Measurements from ENCODE around the gene PAPSS2.

Gene PAPSS2

GRCh38 chr10:87672551-87672950, 12.9 kb downstream of the PAPSS2 start:
- DNase-seq = no peak

GRCh38 chr10:87674943-87675342, 15.3 kb downstream of the PAPSS2 start:
- DNase-seq = no peak

- no peak for DNase-seq
Measured at GRCh38 chr10:87675396-87676376, 16.0 kb downstream of the PAPSS2 start.

DNA sequence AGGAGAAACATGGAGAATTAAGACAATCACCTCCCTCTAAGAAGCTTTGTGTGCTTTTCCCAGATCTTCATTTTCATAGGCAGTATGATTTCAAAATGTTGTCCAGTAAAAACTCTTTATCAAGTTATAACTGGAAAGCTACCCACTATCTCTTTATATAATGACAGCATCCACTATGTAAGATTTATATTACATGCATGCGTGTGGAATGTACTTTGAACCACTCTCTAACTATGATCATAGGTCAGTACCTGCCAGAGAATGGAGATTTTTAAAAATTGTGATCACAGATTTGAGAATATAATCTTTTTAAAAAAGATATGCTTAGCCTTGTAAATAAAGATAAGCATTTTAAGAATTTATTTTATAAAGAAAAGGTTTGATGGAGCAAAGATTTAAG, 17.9 kb downstream of the PAPSS2 start:
- no peak for DNase-seq

DNA sequence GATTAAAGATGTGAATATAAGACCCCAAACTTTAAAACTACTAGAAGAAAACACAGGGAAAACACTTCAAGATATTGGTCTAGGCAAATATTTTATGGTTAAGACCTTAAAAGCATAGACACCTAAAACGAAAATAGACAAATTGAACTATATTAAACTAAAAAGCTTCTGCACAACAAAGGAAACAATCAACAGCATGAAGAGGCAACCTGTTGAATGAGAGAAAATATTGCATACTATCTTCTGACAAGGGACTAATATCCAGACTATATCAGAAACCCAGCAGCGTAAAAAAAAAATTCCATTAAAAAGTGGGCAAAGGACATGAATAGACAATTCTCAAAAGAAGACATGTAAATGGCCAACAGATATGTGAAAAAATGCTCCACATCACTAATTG, 18.6 kb downstream of the PAPSS2 start:
- no peak for DNase-seq

DNA sequence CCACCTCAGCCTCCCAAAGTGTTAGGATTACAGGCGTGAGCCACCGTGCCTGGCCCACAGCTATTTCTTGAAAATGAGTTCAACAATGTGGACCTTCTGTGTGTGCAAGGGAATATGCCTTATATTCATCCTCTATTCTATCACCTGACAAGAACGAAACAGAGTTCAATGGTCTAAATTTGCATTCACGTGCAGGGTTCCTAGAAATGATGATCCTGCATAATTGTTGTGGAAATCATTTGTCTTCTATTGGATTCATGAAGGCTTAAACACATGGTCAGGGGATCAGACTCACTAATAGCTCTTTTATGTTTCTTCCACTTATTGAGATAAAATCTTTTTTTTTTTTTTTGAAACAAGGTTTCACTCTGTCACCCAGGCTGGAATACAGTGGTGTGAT, 23.7 kb downstream of the PAPSS2 start:
- DNase-seq = no peak

DNA sequence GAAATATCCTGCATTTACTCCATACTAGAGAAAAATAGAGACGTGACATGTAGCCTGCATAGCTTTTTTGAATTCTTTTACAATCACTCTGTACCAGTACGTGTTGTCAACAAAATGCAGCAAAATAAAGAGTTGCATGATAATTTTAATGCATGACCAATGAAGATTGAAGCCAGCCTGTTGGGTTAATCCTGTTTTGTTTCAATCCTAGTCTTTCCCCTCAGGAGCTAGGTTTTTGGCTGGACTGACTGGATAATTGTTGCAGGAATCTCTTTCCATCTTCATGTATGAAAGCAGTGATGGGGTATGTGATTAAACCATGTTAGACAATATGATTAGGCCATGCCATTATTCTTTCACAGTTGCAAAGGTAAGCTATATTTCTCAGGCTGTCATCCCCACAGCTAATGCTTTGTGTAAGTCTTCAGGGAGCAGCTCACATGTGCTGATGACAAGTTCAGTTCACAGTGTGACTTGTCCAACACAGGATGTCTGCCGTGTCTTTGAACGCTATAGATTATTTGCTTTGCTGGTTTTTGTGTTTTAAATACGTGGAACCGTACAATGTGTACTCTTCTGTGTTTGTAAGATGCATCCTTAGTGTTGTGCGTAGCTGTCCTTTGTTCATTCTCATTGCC, 24.4 kb downstream of the PAPSS2 start:
- no peak for DNase-seq

DNA sequence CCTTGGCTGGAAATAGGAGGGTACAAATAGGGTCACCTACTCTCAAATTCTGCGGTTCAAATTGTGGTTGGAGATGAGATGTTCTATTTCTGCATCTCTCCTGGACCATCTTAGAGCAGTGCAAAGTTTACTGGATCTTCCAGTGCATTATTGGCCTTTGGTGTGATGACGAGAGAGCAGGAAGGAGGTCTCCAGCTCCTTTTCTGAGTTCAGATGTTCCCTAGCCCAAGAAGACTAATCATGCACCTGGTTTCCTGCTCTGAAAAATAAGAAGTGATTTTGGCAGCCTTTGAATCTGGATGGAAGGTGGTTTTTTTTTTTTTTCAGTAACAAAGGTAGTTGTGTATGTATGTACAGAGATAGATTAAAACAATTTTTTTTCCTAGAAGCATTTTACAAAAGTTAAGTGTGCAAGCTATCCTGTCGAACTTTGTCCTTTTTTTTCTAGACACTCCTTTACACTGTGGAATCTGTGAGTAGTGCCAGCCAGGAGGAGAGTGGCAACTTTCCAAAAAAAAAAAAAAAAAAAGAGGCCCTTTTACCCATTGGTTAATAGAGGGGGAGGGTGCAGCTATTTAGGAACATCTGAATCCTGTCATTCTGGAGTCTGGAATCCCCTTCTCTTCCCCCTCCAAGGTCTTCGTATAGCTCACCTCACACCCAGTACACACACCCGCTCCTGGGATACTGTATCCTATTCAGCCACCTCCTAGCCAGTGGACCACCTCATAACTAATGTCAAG, 26.3 kb downstream of the PAPSS2 start:
- DNase-seq = no peak

DNA sequence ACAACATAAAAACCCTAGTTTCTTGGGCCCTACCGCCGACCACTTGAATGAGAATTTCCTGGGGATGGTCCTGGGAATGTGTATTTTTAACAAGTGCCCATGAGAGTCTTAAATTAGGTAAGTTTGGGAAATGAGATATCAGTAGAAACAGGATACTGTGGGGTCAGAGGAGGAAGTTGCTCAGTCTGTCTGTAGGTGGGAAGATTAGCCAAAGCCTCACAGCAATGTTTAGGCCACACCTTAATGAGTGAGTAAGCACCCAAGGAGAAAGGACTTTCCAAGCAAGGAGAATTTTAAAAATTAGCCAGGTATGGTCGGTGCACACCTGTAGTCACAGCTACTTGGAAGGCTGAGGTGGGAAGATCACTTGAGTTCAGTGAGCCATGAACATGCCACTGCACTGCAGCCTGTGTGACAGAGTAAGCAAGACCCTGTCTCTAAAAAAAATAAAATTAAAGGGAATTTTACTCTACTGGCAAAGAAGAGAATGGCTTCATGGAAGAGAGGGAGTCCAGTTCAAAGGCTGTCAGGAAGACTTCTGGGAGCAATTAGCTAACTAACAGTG, 31.9 kb downstream of the PAPSS2 start:
- DNase-seq = no peak

- DNase-seq = no peak
Measured at GRCh38 chr10:87692956-87693484, 33.3 kb downstream of the PAPSS2 start.

DNA sequence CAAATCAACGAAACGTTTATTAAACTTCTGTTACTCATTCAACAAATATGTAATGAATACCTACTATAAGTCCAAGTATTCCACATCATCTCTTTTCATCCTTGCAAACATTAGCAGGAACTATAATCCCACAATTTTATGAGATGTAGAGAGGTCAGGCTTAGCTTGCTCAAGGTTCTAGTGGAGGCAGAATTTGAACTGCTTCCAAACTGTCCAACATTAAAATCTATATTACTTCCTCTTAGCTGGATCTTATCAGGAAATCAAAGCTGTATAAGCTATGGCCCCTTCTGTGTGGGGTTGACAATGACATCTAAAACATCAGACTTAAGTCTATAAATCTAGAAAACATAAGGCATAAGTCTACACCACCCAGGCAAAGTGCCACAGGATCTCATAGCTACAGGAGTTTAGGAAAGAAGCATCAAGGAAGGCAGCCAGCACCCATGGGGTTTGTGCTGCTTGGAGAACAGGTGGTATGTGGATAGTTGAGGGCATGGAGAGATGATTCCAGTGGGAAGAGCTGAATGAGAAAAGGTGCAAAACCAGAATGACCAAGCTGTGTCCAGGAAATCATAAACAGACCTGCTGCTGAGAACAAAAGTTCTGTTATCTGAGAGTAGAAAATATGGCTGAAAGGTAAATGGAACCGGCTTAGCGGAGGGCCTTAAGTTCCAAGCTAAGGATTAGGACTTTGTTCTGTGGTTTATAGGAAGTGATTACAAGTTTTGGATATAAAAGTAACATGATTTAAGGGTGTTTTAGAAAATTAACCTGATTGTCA, 34.5 kb downstream of the PAPSS2 start:
- DNase-seq = no peak

GRCh38 chr10:87695074-87695473, 35.4 kb downstream of the PAPSS2 start:
- no peak for DNase-seq

- no peak for DNase-seq
Measured at GRCh38 chr10:87696922-87697745, 37.5 kb downstream of the PAPSS2 start.

GRCh38 chr10:87700031-87700796, 40.5 kb downstream of the PAPSS2 start:
- no peak for DNase-seq

DNA sequence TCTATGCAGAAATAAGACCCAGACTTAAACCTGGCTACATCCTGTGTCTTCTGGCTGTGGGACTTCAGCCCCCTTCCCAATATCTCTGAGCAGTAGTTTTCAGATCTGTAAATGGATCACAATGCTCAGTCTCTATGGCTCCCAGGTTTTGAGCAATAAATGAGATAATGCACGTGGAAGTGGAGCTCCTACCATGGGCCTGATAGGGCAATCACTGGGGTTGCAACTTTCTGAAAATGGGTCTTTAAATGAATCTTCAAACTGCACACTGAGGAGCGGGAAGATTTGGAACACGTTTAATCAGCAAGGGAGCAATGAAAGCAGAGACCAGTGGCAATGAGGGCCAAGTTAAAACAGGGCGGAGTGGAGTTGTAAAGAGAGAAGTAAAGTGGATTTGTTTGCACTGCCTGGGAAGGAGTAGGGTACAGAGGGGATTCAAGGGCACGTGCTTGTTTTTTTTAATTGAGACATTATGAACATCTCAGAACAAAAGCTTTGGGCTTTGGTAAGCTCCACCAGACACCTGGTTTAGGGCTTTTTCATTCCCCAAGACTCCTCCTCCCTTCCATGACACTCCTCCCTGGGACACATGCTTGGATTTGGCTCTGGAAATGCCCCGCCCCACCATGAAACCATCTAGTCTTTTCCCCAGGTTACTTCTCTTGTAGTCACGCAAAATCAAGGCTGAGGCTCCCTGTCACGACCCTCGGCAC, 42.7 kb downstream of the PAPSS2 start:
- DNase-seq = no peak

GRCh38 chr10:87702973-87703294, 43.3 kb downstream of the PAPSS2 start:
- DNase-seq = no peak

- no peak for DNase-seq
Measured at GRCh38 chr10:87703771-87704170, 44.1 kb downstream of the PAPSS2 start.

DNA sequence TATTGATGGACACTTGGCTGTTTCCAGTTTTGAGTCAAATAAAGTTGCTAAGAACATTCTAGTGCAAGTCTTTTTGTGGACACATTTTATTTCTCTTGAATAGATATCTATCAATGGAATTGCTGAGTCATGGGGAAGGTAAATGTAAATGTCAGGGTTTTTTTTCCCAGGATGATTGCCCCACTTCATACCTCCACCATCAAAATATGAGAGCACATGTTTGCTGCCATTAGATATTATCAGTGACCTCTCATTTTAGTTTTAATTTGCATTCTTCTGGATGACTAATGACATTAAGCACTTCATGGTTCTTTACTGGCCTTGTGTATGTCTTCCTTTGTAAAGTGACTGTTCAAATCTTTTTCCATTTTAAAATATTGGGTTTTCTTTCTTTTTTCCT, 45.7 kb downstream of the PAPSS2 start:
- DNase-seq = no peak

GRCh38 chr10:87706731-87707130, 47.1 kb downstream of the PAPSS2 start:
- no peak for DNase-seq

DNA sequence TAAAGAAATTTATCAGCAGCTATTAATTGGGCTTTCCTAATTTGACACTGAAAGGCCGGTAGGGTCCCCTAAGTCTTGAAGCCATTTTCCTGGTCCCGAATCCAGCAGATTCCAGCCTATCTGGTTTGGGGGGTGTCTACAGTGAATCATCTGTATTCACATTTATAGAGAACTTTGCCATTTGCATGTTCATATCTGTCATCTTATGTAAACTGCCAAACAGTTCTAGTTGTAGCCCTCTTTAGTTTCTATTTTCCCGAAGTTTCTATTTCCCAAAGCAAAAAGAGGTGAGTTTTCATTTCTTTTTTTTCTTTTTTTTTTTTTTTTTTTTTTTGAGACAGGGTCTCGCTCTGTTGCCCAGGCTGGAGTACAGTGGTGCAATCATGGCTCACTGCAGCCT, 47.6 kb downstream of the PAPSS2 start:
- DNase-seq = no peak
